SK-N-SH (cell line): ENCODE data around the gene MGLL. TPM values are rescaled to one million over a fixed set of nuclear protein-coding genes. Genes with fewer than 3 reads are reported as not detected.

Experiments
- CTCF ChIA-PET: fragments of 300-600, 350-600 bp; formaldehyde crosslinking; extraction: SDS; loops from one replicate; lab custom pipeline; 2021; lab: Yijun Ruan, JAX
- POLR2A ChIA-PET: fragments of 350-600 bp; sonication (Branson Sonifier 250); formaldehyde crosslinking; extraction: SDS; loops from one replicate; lab custom pipeline; 2020; ENCODE audit warnings: antibody characterized with exemption, inconsistent platforms; lab: Yijun Ruan, JAX
- DNase-seq: peaks from one replicate; pipeline ENCODE4 v3.0.0; 2012
- H2AFZ ChIP-seq: fragments of 200-600 bp; sonication (generic); 2 replicates; pipeline ENCODE4 v1.8.1; 2016; ENCODE audit warnings: antibody characterized with exemption, mild to moderate bottlenecking, low read depth
- H3F3A ChIP-seq: fragments of 200-600 bp; sonication (generic); replicated peaks from 2 replicates; pipeline ENCODE3; 2016; ENCODE audit warnings: antibody characterized with exemption, mild to moderate bottlenecking; ENCODE audit not compliant: insufficient read depth
- H3K27ac ChIP-seq, 2 experiments: fragments of 200-500 bp in 1 of 2; fragments of 200-600 bp in 1 of 2; sonication (Bioruptor generic) in 1 of 2; sonication (generic), shearing (Covaris generic) in 1 of 2; 2 replicates each; pipeline versions ENCODE4 v1.5.1 to v1.6.1; 2014 to 2016; ENCODE audit warnings: low read depth in 2 of 2, inconsistent platforms in 1 of 2, low read length in 1 of 2, mild to moderate bottlenecking in 1 of 2, mixed read lengths in 1 of 2
- H3K27me3 ChIP-seq: fragments of 200-600 bp; sonication (generic), shearing (Covaris generic); 2 replicates; pipeline ENCODE4 v1.6.1; 2016; ENCODE audit warnings: mixed run types; ENCODE audit not compliant: insufficient read depth
- H3K36me3 ChIP-seq, 2 experiments: fragments of 200-500 bp in 1 of 2; fragments of 200-600 bp in 1 of 2; sonication (Bioruptor generic) in 1 of 2; sonication (generic) in 1 of 2; replicated peaks in 1 of 2; 2 replicates each; pipeline versions ENCODE3 to v1.5.1; 2014 to 2016; ENCODE audit warnings: low read length in 1 of 2, mild to moderate bottlenecking in 1 of 2; ENCODE audit not compliant: insufficient read depth in 2 of 2, control insufficient read depth in 1 of 2
- H3K4me1 ChIP-seq, 2 experiments: fragments of 200-500 bp in 1 of 2; fragments of 200-600 bp in 1 of 2; sonication (Bioruptor generic) in 1 of 2; sonication (generic), shearing (Covaris generic) in 1 of 2; 2 replicates each; pipeline versions ENCODE4 v1.5.1 to v1.6.1; 2014 to 2016; ENCODE audit warnings: low read depth in 1 of 2, low read length in 1 of 2, mixed run types in 1 of 2; ENCODE audit not compliant: insufficient read depth in 2 of 2, control insufficient read depth in 1 of 2
- H3K4me2 ChIP-seq: fragments of 200-600 bp; sonication (generic), shearing (Covaris generic); 2 replicates; pipeline ENCODE4 v1.6.1; 2017; ENCODE audit warnings: mixed run types
- H3K4me3 ChIP-seq, 2 experiments: fragments of 200-500 bp in 1 of 2; fragments of 200-600 bp in 1 of 2; sonication (Bioruptor generic) in 1 of 2; sonication (generic), shearing (Covaris generic) in 1 of 2; 2 replicates each; pipeline versions ENCODE4 v1.5.1 to v1.8.1; 2014 to 2016; ENCODE audit warnings: low read depth in 2 of 2, inconsistent platforms in 1 of 2, low read length in 1 of 2, mild to moderate bottlenecking in 1 of 2, mixed read lengths in 1 of 2, moderate library complexity in 1 of 2
- H3K79me2 ChIP-seq: fragments of 200-600 bp; sonication (generic); 2 replicates; pipeline ENCODE4 v1.8.1; 2017; ENCODE audit warnings: mild to moderate bottlenecking; ENCODE audit not compliant: insufficient read depth
- H3K9ac ChIP-seq: fragments of 200-600 bp; sonication (generic); 2 replicates; pipeline ENCODE4 v1.6.1; 2017; ENCODE audit warnings: mixed run types
- H3K9me2 ChIP-seq: fragments of 200-600 bp; sonication (generic); 2 replicates; pipeline ENCODE4 v1.6.1; 2017; ENCODE audit warnings: mixed run types
- H3K9me3 ChIP-seq: fragments of 200-600 bp; sonication (generic); 2 replicates; pipeline ENCODE4 v1.6.1; 2017; ENCODE audit warnings: mixed run types, mild to moderate bottlenecking, moderate library complexity
- H4K20me1 ChIP-seq: fragments of 200-600 bp; sonication (generic); 2 replicates; pipeline ENCODE4 v1.6.1; 2017; ENCODE audit warnings: mild to moderate bottlenecking, mixed run types; ENCODE audit not compliant: insufficient read depth
- CHD2 ChIP-seq: fragments of 150-350 bp; IDR thresholded peaks from 2 replicates; pipeline ENCODE4 v1.6.1; 2018; ENCODE audit warnings: low read length; ENCODE audit not compliant: partially characterized antibody
- CTCF ChIP-seq: fragments of 200-600 bp; sonication (generic); IDR thresholded peaks from 2 replicates; pipeline ENCODE4 v1.6.1; 2017; ENCODE audit warnings: antibody characterized with exemption, mild to moderate bottlenecking, moderate library complexity
- EZH2phosphoT487 ChIP-seq: fragments of 200-600 bp; sonication (generic); IDR thresholded peaks from 2 replicates; pipeline ENCODE4 v1.6.1; 2017; ENCODE audit warnings: low read depth, mixed run types, mild to moderate bottlenecking, antibody characterized with exemption, moderate library complexity, borderline replicate concordance
- FOSL2 ChIP-seq: IDR thresholded peaks from 2 replicates; pipeline ENCODE4 v1.4.0; 2012; ENCODE audit warnings: low read depth, mild to moderate bottlenecking, moderate library complexity, borderline replicate concordance
- FOXJ3 ChIP-seq: sonication (generic); formaldehyde crosslinking; IDR thresholded peaks from 2 replicates; pipeline ENCODE4 v1.5.1; 2020; ENCODE audit warnings: mild to moderate bottlenecking, missing genetic modification reagents
- FOXM1 ChIP-seq: IDR thresholded peaks from 2 replicates; pipeline ENCODE4 v1.4.0; 2012; ENCODE audit warnings: low read depth, mild to moderate bottlenecking
- GABPA ChIP-seq: IDR thresholded peaks from 2 replicates; pipeline ENCODE4 v1.4.0; 2012; ENCODE audit warnings: low read depth, mild to moderate bottlenecking
- IRF3 ChIP-seq: fragments of 150-350 bp; IDR thresholded peaks from 2 replicates; pipeline ENCODE4 v1.6.1; 2016; ENCODE audit warnings: mild to moderate bottlenecking, low read depth, low read length
- MAX ChIP-seq: IDR thresholded peaks from 2 replicates; pipeline ENCODE4 v1.4.0; 2012; ENCODE audit warnings: low read depth
- MEF2A ChIP-seq: IDR thresholded peaks from 2 replicates; pipeline ENCODE4 v1.4.0; 2012; ENCODE audit warnings: low read depth, borderline replicate concordance
- MXI1 ChIP-seq: IDR thresholded peaks from 2 replicates; pipeline ENCODE4 v1.6.1; 2012; ENCODE audit warnings: mild to moderate bottlenecking, low read depth, low read length, improper control_type of control experiment
- PBX3 ChIP-seq: IDR thresholded peaks from 2 replicates; pipeline ENCODE4; 2012
- POLR2AphosphoS5 ChIP-seq: IDR thresholded peaks from 2 replicates; pipeline ENCODE4 v1.6.1; 2012; ENCODE audit warnings: low read depth, low read length
- RCOR1 ChIP-seq: fragments of 150-350 bp; IDR thresholded peaks from 2 replicates; pipeline ENCODE4 v1.6.1; 2017; ENCODE audit warnings: antibody characterized with exemption, low read length
- SIN3A ChIP-seq: IDR thresholded peaks from 2 replicates; pipeline ENCODE4 v1.6.1; 2012; ENCODE audit warnings: low read depth, mild to moderate bottlenecking, low read length, moderate library complexity, borderline replicate concordance
- TAF1 ChIP-seq: IDR thresholded peaks from 2 replicates; pipeline ENCODE4 v1.6.1; 2012; ENCODE audit warnings: low read depth, mild to moderate bottlenecking, low read length, moderate library complexity, borderline replicate concordance
- TCF12 ChIP-seq: IDR thresholded peaks from 2 replicates; pipeline ENCODE4 v1.4.0; 2012
- YY1 ChIP-seq: IDR thresholded peaks from 2 replicates; pipeline ENCODE4 v1.4.0; 2012; ENCODE audit warnings: low read depth, mild to moderate bottlenecking
- WGBS: methylation state at CpG from one replicate; pipeline ENCODE4 v1.1.6; 2017; ENCODE audit warnings: low lambda C conversion rate; 5-methylcytosine and 5-hydroxymethylcytosine counted together
- polyA plus RNA-seq, 3 experiments: library from polyadenylated mRNA; depleted of rRNA; stranded (reverse); fragments of >200 nt; gene quantifications; 2 replicates each; pipeline ENCODE4 v1.2.3, GENCODE V29; 2012
- TF ChIP-seq, protein P1 (sequence below): IDR thresholded peaks from 2 replicates; pipeline ENCODE4 v1.6.1; 2012; ENCODE audit warnings: mild to moderate bottlenecking, low read depth, low read length, moderate library complexity
- TF ChIP-seq, protein P2 (sequence below): IDR thresholded peaks from 2 replicates; pipeline ENCODE4 v1.4.0; 2012; ENCODE audit warnings: low read depth, borderline replicate concordance

MGLL gene
- polyA plus RNA-seq, 1 of the 3 experiments (the other 2 are of a cell fraction): 2.2 TPM

GRCh38 chr3:127668906-127669305, 153.4 kb downstream of the MGLL start (continued):
- TF ChIP-seq CHD2 (no peak), FOXM1 (no peak), CTCF (no peak), MEF2A (no peak)
- TF ChIP-seq, all 33 proteins: peak for 0

- Histone ChIP-seq H2AFZ (no peak overlapping the region), H3K27ac (no peak overlapping the region), H3K9ac (no peak overlapping the region), H3K4me2 (no peak overlapping the region), H3K9me3 (no peaks in the 10 kb centered on the region), H3K79me2 (peaks cover 3% of the 10 kb centered on the region), H3K36me3 (peaks cover 0 to 10% of the 10 kb centered on the region in 2 experiments), H3K4me3 (no peak overlapping the region), H3K9me2 (no peaks in the 10 kb centered on the region), H3K27me3 (no peaks in the 10 kb centered on the region), H3F3A (no peaks in the 10 kb centered on the region), H4K20me1 (no peaks in the 10 kb centered on the region), H3K4me1 (peaks cover 6% of the 10 kb centered on the region in 2 experiments; a peak in 1 of 4 replicates)
- no peak for DNase-seq
- WGBS: 87% methylated on average over 6 of the region's 6 CpGs
- ChIA-PET POLR2A (no interaction called here), CTCF (interaction anchor here (1.0 kb wide), 1 partner anchor 29 kb away, joined by 4 read pairs; no protein-coding TSS in a partner anchor)
- TF ChIP-seq, protein P1, sequence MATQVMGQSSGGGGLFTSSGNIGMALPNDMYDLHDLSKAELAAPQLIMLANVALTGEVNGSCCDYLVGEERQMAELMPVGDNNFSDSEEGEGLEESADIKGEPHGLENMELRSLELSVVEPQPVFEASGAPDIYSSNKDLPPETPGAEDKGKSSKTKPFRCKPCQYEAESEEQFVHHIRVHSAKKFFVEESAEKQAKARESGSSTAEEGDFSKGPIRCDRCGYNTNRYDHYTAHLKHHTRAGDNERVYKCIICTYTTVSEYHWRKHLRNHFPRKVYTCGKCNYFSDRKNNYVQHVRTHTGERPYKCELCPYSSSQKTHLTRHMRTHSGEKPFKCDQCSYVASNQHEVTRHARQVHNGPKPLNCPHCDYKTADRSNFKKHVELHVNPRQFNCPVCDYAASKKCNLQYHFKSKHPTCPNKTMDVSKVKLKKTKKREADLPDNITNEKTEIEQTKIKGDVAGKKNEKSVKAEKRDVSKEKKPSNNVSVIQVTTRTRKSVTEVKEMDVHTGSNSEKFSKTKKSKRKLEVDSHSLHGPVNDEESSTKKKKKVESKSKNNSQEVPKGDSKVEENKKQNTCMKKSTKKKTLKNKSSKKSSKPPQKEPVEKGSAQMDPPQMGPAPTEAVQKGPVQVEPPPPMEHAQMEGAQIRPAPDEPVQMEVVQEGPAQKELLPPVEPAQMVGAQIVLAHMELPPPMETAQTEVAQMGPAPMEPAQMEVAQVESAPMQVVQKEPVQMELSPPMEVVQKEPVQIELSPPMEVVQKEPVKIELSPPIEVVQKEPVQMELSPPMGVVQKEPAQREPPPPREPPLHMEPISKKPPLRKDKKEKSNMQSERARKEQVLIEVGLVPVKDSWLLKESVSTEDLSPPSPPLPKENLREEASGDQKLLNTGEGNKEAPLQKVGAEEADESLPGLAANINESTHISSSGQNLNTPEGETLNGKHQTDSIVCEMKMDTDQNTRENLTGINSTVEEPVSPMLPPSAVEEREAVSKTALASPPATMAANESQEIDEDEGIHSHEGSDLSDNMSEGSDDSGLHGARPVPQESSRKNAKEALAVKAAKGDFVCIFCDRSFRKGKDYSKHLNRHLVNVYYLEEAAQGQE: no peak
- TF ChIP-seq YY1 (no peak), IRF3 (no peak), FOXM1 (no peak), MAX (no peak), FOXJ3 (CRISPR knock-in tag) (no peak), FOSL2 (no peak), MEF2A (no peak), TCF12 (no peak), EZH2phosphoT487 (no peak), SIN3A (no peak), RCOR1 (no peak), POLR2AphosphoS5 (no peak), PBX3 (no peak), TAF1 (no peak), GABPA (no peak), MXI1 (no peak)
- TF ChIP-seq, protein P2, sequence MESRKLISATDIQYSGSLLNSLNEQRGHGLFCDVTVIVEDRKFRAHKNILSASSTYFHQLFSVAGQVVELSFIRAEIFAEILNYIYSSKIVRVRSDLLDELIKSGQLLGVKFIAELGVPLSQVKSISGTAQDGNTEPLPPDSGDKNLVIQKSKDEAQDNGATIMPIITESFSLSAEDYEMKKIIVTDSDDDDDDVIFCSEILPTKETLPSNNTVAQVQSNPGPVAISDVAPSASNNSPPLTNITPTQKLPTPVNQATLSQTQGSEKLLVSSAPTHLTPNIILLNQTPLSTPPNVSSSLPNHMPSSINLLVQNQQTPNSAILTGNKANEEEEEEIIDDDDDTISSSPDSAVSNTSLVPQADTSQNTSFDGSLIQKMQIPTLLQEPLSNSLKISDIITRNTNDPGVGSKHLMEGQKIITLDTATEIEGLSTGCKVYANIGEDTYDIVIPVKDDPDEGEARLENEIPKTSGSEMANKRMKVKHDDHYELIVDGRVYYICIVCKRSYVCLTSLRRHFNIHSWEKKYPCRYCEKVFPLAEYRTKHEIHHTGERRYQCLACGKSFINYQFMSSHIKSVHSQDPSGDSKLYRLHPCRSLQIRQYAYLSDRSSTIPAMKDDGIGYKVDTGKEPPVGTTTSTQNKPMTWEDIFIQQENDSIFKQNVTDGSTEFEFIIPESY: no peak
Observed at GRCh38 chr3:127667119-127667681, 155.1 kb downstream of the MGLL start.
